Neural crest cell (in vitro differentiated cells): ENCODE data around the gene MFSD12. TPM values are rescaled to one million over a fixed set of nuclear protein-coding genes. Genes with fewer than 3 reads are reported as not detected.

Experiments used
- DNase-seq: peaks from one replicate; pipeline ENCODE4 v3.0.0; 2021; ENCODE audit warnings: low read depth, mixed read lengths, low spot score
- H3K27ac Mint-ChIP-seq: one replicate; pipeline ENCODE4 v1.8.0; 2021; ENCODE audit warnings: mild to moderate bottlenecking, mixed read lengths; ENCODE audit not compliant: unreplicated experiment
- H3K27me3 Mint-ChIP-seq: 2 replicates; pipeline ENCODE4 v1.8.0; 2021; ENCODE audit warnings: low read depth, mild to moderate bottlenecking, mixed read lengths
- H3K36me3 Mint-ChIP-seq: 2 replicates; pipeline ENCODE4 v1.8.0; 2021; ENCODE audit warnings: low read depth, mild to moderate bottlenecking, mixed read lengths
- H3K4me1 Mint-ChIP-seq: 2 replicates; pipeline ENCODE4 v1.8.0; 2021; ENCODE audit warnings: mixed read lengths
- H3K4me3 Mint-ChIP-seq: one replicate; pipeline ENCODE4 v1.8.0; 2021; ENCODE audit warnings: mild to moderate bottlenecking, mixed read lengths
- H3K9me3 Mint-ChIP-seq: 2 replicates; pipeline ENCODE4 v1.8.0; 2021; ENCODE audit warnings: mixed read lengths
- CTCF ChIP-seq: fragments of 200-600 bp; sonication (generic); conservative IDR thresholded peaks from 2 replicates; pipeline ENCODE4 v1.5.0; 2021; ENCODE audit warnings: antibody characterized with exemption, mild to moderate bottlenecking
- total RNA-seq: library from RNA; stranded (reverse); gene quantifications from 2 replicates; pipeline ENCODE4 v1.2.1, GENCODE V29; 2021

The MFSD12 gene
- total RNA-seq, 1 donor from 2014 or later, result 79.1 TPM

DNA sequence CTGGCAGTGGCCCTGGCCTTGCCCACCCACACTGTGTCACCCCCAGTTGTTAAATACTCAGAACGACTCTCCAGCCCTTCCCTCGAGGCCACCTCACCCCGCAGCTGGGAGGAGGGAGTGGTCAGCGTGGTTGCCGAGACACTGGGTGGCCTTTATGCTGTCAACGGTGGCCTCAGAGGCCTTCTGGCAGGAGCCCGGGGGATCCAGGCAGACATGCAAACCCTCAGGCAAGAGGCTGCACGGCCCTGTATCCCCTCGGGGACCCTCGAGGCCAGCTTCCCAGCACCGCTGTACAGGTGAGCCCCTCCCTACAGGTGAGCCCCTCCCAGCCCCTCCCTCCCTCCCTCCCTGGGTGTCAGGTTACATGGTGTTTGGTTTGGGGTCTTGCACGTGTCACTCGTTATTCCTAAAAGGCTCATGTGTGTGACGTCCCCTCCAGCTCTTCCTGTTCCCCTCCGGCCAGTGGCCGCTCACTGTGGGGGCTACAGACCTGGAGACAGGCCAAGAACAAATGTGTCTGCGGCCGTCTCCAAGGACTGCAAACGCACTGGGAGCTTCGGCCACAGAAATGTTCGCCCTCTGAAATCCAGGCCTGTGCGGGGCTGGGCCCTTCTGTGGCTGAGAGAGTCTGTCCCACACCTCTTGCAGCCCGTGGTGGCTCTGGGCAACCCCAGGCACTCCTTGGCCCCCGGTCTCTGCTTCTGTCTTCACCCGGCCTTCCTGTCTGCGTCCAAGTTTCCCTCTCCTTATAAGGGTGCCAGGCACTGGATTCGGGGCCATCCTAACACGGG is 18.2 kb downstream of the MFSD12 start, which contains the start of gene TEKTIP1:
TSS of gene TEKTIP1 (plus strand) at position 210 of the 791 bp plus-strand sequence. CDS start at position 214, 4 bp downstream.
- Mint-ChIP-seq H3K9me3 (no peaks in the 10 kb centered on the region), H3K36me3 (no peaks in the 10 kb centered on the region), H3K4me1 (no peaks in the 10 kb centered on the region), H3K27me3 (no peaks in the 10 kb centered on the region), H3K4me3 (no peak within 1 kb of the TSS), H3K27ac (peak within 1 kb of the TSS; percentile 78)
- no peak for DNase-seq
- no peak for TF ChIP-seq CTCF

- Mint-ChIP-seq H3K27ac (no peak overlapping the region), H3K4me3 (no peak overlapping the region), H3K9me3 (no peaks in the 10 kb centered on the region), H3K27me3 (no peaks in the 10 kb centered on the region), H3K4me1 (no peaks in the 10 kb centered on the region), H3K36me3 (peaks cover 3% of the 10 kb centered on the region)
- no peak for TF ChIP-seq CTCF
- DNase-seq, result no peak
Observed at GRCh38 chr19:3538258-3538929, 19.0 kb downstream of the MFSD12 start.

DNA sequence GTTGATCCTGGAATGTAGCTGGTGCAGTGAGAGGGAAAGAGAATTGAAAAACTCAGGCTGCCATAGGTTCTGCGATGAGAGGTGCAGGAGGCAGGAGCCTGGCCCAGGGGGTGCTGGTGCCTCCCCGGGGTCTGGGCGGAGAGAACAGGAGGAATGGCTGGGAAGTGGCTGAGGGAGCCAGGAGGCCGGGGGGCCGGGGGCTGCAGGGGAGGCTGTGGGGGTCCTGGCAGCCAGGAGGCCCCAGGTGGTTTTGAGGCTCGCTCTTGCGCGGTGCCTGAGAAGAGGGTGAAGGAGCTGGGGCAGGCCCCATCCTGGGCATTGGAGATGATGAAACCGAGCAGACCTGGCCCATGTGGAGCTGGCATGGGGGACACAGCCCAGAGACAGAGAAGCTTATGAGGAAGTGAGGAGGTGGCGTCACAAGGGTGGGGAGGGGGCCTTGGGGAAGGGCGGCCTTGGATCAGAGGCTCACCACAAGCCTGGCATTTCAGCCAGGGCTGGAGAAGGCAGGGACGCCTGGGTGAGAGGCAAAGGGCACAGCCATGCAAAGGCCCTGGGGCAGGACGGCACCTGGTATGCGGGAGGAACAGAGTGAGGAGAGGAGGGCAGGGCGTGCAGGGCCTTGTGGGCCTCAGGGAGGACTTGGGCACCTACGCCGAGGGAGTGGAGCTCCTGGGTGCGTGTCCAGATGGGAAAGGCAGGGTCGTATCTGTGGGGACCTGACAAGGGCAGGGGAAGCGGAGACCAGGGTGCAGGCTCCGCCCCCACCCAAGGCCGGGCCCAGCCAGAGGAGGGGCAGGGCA is 19.7 kb downstream of the MFSD12 start:
- no peak for DNase-seq
- no peak overlapping the region for H3K4me3 Mint-ChIP-seq
- TF ChIP-seq CTCF, result no peak
- no peak overlapping the region for H3K27ac Mint-ChIP-seq
- no peaks in the 10 kb centered on the region for H3K27me3 Mint-ChIP-seq
- peaks cover 3% of the 10 kb centered on the region for H3K36me3 Mint-ChIP-seq
- H3K9me3 Mint-ChIP-seq, result no peaks in the 10 kb centered on the region
- no peaks in the 10 kb centered on the region for H3K4me1 Mint-ChIP-seq

DNA sequence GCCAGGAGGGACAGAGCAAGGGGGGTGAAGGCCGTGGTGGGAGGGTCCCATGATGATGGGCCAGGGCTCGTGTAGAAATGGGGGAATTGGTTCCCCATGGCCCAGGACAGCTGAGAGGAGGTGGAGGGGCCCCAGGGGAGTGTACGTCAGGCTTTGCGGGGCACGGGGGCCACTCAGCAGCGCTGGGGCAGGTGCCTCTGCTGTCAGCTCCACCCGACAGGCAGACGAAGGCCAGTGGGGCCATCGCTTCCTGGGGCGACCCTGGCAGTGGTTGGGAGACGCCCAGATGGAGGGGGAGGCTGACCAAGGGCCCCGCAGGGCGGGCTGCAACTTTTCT is 20.3 kb downstream of the MFSD12 start:
- TF ChIP-seq CTCF, result no peak
- Mint-ChIP-seq H3K36me3 (peaks cover 3% of the 10 kb centered on the region), H3K9me3 (no peaks in the 10 kb centered on the region), H3K27me3 (no peaks in the 10 kb centered on the region), H3K4me1 (no peaks in the 10 kb centered on the region), H3K4me3 (no peak overlapping the region), H3K27ac (no peak overlapping the region)
- no peak for DNase-seq

- Mint-ChIP-seq H3K27ac (no peak overlapping the region), H3K4me3 (no peak overlapping the region), H3K36me3 (peaks cover 3% of the 10 kb centered on the region), H3K4me1 (no peaks in the 10 kb centered on the region), H3K27me3 (no peaks in the 10 kb centered on the region), H3K9me3 (no peaks in the 10 kb centered on the region)
- no peak for TF ChIP-seq CTCF
- no peak for DNase-seq
Observed at GRCh38 chr19:3536429-3537100, 20.8 kb downstream of the MFSD12 start.
